Liver (tissue), 9 donors: ENCODE measurements around the gene GPR39. TPM values are rescaled to one million over a fixed set of nuclear protein-coding genes. Genes with fewer than 3 reads are reported as not detected.
"Not testable (repeated sequence)": the region's sequence is repeated elsewhere in the genome, so short reads cannot be mapped to it uniquely, and the experiment has no call there.

Experiments used
- DNase-seq: peaks from one replicate; pipeline ENCODE4 v3.0.0-alpha.2; 2017; ENCODE audit warnings: low spot score
- H3K27ac ChIP-seq, 2 donors: one replicate each; pipeline ENCODE4 v1.7.0; 2013; ENCODE audit warnings: inconsistent platforms in 2 of 2, low read length in 2 of 2, control low read depth in 1 of 2, low read depth in 1 of 2, mild to moderate bottlenecking in 1 of 2
- H3K27me3 ChIP-seq, 4 donors: one replicate each; pipeline versions ENCODE4 v1.6.1 to v1.7.0; 2013; ENCODE audit warnings: low read length in 3 of 4, inconsistent platforms in 1 of 4, mild to moderate bottlenecking in 1 of 4, moderate library complexity in 1 of 4; ENCODE audit not compliant: control insufficient read depth in 4 of 4, insufficient read depth in 4 of 4
- H3K36me3 ChIP-seq, 4 donors: one replicate each; pipeline versions ENCODE4 v1.6.1 to v1.7.0; 2013; ENCODE audit warnings: low read length in 3 of 4, mild to moderate bottlenecking in 3 of 4, low read depth in 1 of 4, moderate library complexity in 1 of 4; ENCODE audit not compliant: control insufficient read depth in 4 of 4, insufficient read depth in 3 of 4
- H3K4me1 ChIP-seq, 4 donors: one replicate each; pipeline versions ENCODE4 v1.6.1 to v1.7.0; 2013; ENCODE audit warnings: low read length in 3 of 4, mild to moderate bottlenecking in 3 of 4, moderate library complexity in 1 of 4; ENCODE audit not compliant: control insufficient read depth in 4 of 4, insufficient read depth in 4 of 4
- H3K4me3 ChIP-seq, 3 donors: one replicate each; pipeline versions ENCODE4 v1.6.1 to v1.7.0; 2013; ENCODE audit warnings: low read length in 3 of 3, control low read depth in 1 of 3, low read depth in 1 of 3, mild to moderate bottlenecking in 1 of 3
- H3K9ac ChIP-seq, 2 donors: one replicate each; pipeline ENCODE4 v1.7.0; 2013; ENCODE audit warnings: low read length in 2 of 2, mild to moderate bottlenecking in 2 of 2, moderate library complexity in 2 of 2, control low read depth in 1 of 2, low read depth in 1 of 2
- H3K9me3 ChIP-seq, 4 donors: one replicate each; pipeline versions ENCODE4 v1.6.1 to v1.7.0; 2013; ENCODE audit warnings: low read length in 3 of 4; ENCODE audit not compliant: control insufficient read depth in 4 of 4
- FOXA1 ChIP-seq: IDR thresholded peaks from 2 replicates; pipeline ENCODE4 v1.6.1; 2016; ENCODE audit warnings: antibody characterized with exemption
- GABPA ChIP-seq, 2 donors: IDR thresholded peaks in 1 of 2; conservative IDR thresholded peaks in 1 of 2; 2 replicates each; pipeline ENCODE4 v1.6.1; 2016; ENCODE audit warnings: antibody characterized with exemption in 2 of 2, mild to moderate bottlenecking in 1 of 2, moderate library complexity in 1 of 2
- HNF4A ChIP-seq, 2 donors: conservative IDR thresholded peaks; 2 replicates each; pipeline ENCODE4 v1.6.1; 2016; ENCODE audit warnings: antibody characterized with exemption in 2 of 2, mild to moderate bottlenecking in 2 of 2
- HNF4G ChIP-seq: IDR thresholded peaks from 2 replicates; pipeline ENCODE4 v1.6.1; 2016; ENCODE audit warnings: antibody characterized with exemption
- MAX ChIP-seq: IDR thresholded peaks from 2 replicates; pipeline ENCODE4 v1.6.1; 2016; ENCODE audit warnings: antibody characterized with exemption
- NR2F2 ChIP-seq: IDR thresholded peaks from 2 replicates; pipeline ENCODE4 v1.6.1; 2016; ENCODE audit warnings: antibody characterized with exemption
- RAD21 ChIP-seq, 2 donors: IDR thresholded peaks; 2 replicates each; pipeline ENCODE4 v1.6.1; 2016; ENCODE audit warnings: antibody characterized with exemption in 2 of 2, mild to moderate bottlenecking in 2 of 2
- REST ChIP-seq: IDR thresholded peaks from 2 replicates; pipeline ENCODE4 v1.6.1; 2016; ENCODE audit warnings: antibody characterized with exemption, mild to moderate bottlenecking
- RXRA ChIP-seq, 2 donors: IDR thresholded peaks; 2 replicates each; pipeline ENCODE4 v1.6.1; 2017 to 2018; ENCODE audit warnings: antibody characterized with exemption in 2 of 2, mild to moderate bottlenecking in 1 of 2
- SP1 ChIP-seq: IDR thresholded peaks from 2 replicates; pipeline ENCODE4 v1.6.1; 2018; ENCODE audit warnings: antibody characterized with exemption, mild to moderate bottlenecking
- TAF1 ChIP-seq: conservative IDR thresholded peaks from 2 replicates; pipeline ENCODE4 v1.6.1; 2016; ENCODE audit warnings: antibody characterized with exemption, mild to moderate bottlenecking
- YY1 ChIP-seq: IDR thresholded peaks from 2 replicates; pipeline ENCODE4 v1.6.1; 2016; ENCODE audit warnings: antibody characterized with exemption, mild to moderate bottlenecking
- WGBS: extraction: QIAGEN DNeasy Blood & Tissue Kit; methylation state at CpG from one replicate; pipeline ENCODE4 v1.1.7; 2013; 5-methylcytosine and 5-hydroxymethylcytosine counted together
- polyA plus RNA-seq, 2 donors: library from polyadenylated mRNA; stranded (reverse) in 1 of 2; unstranded in 1 of 2; fragments of 200-250 nt in 1 of 2; fragments of >200 nt in 1 of 2; fragmentation: Nextera tagmentation in 1 of 2; extraction: Ambion mirVana in 1 of 2; gene quantifications; one replicate each; pipeline versions ENCODE4 v1.2.1 to v1.2.3, GENCODE V29; 2013 to 2015
- total RNA-seq, 2 donors: library from RNA; depleted of rRNA; stranded (reverse); fragments of >200 nt; gene quantifications; one replicate each; pipeline ENCODE4 v1.2.3, GENCODE V29; 2014
- TF ChIP-seq, protein P1 (sequence below): IDR thresholded peaks from 2 replicates; pipeline ENCODE4 v1.6.1; 2016; ENCODE audit warnings: antibody characterized with exemption
- TF ChIP-seq, protein P2 (sequence below): fragments of 150-350 bp; IDR thresholded peaks from 2 replicates; pipeline ENCODE4 v1.5.1; 2017; ENCODE audit warnings: improper control_type of control experiment, low read depth, low read length; ENCODE audit not compliant: missing input control
- donor health status: healthy.
- donor health status: healthy.
- donor health status: healthy.
- donor health status: healthy.
- donor health status: healthy.

The GPR39 gene
- total and polyA plus RNA-seq, 4 donors = 2.2 to 13.0 (median 2.8) TPM

- TF ChIP-seq SP1 (no peak), TAF1 (no peak), FOXA1 (no peak), HNF4A (conservative IDR thresholded peaks at IDR 0.05) (no peak), HNF4G (no peak), RXRA (IDR thresholded peaks at IDR 0.05) (no peak), NR2F2 (no peak)
- H3K36me3 ChIP-seq = no peaks in the 10 kb centered on the region
- peaks cover 0 to 3% (median 0%) of the 10 kb centered on the region in 4 donors for H3K9me3 ChIP-seq
- 88% methylated on average over 7 of the region's 7 CpGs for WGBS
- no peak overlapping the region for H3K27ac ChIP-seq
- no peak overlapping the region for H3K9ac ChIP-seq
- H3K4me3 ChIP-seq = no peak overlapping the region
- no peaks in the 10 kb centered on the region for H3K27me3 ChIP-seq
- DNase-seq = no peak
- peaks cover 0 to 4% (median 0%) of the 10 kb centered on the region in 4 donors for H3K4me1 ChIP-seq
These were observed 23.7 kb upstream of the GPR39 start for GRCh38 chr2:132392879-132393278.

DNA sequence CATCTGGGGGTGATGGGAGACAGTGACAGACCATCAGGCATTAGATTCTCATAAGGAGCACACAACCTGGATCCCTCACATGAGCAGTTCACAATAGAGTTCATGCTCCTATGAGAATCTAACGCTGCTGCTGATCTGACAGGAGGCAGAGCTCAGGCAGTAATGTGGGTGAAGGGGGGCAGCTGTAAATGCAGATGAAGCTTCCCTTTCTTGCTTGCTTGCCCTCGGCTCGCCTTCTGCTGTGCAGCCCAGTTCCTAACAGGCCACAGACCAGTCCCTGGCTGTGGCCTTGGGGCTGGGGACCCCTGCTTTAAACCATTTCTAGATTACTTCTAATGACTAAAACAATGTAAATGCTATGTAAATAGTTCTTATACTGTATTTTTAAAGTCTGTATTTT lies 19.6 kb upstream of the GPR39 start:
- H3K36me3 ChIP-seq, H3K4me1 ChIP-seq, H3K4me3 ChIP-seq, DNase-seq, H3K27ac ChIP-seq, H3K9me3 ChIP-seq, H3K27me3 ChIP-seq, H3K9ac ChIP-seq: not testable (repeated sequence)
- 75% methylated on average over 3 of the region's 3 CpGs for WGBS

DNA sequence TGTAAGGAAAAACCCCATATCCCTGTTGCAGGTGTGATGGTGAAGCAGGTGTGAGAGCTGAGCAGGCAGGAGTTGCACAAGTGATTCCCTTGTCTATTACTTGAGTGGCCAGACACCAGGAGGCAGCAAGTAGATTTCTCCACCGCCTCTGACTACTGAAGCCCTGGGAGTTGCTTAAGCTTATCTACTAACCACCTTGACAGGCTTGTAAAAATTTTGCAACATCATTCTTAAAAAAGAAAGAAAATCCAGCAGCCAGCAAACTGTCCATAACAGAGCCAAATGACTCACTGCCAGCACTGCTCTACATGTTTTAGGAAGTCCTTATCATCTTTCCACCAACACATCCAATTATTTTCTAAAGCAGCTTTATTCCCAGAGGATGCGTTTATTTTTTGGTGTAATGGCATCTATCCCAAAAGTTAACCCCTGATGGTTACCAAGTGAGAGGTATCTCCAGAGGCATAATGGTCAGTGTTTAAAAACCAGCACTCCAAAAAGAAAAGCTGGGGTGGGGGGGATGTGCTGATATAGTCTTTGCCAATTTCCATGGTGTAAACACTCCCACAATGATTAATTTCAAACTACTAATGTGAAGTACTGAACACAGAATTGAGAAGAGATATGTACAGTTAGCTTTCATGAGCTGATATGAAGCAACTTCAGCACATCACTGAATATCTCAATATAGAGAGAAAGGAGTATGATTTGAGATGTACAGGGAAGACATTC lies 16.3 kb upstream of the GPR39 start:
- no peak overlapping the region for H3K27ac ChIP-seq
- H3K4me3 ChIP-seq = no peak overlapping the region
- no peaks in the 10 kb centered on the region for H3K36me3 ChIP-seq
- TF ChIP-seq MAX = no peak
- H3K9ac ChIP-seq = no peak overlapping the region
- no peaks in the 10 kb centered on the region for H3K4me1 ChIP-seq
- H3K9me3 ChIP-seq = peaks cover 0 to 3% (median 0%) of the 10 kb centered on the region in 4 donors
- H3K27me3 ChIP-seq = no peaks in the 10 kb centered on the region
- WGBS = 36% methylated on average over 2 of the region's 2 CpGs
- DNase-seq = no peak

DNA sequence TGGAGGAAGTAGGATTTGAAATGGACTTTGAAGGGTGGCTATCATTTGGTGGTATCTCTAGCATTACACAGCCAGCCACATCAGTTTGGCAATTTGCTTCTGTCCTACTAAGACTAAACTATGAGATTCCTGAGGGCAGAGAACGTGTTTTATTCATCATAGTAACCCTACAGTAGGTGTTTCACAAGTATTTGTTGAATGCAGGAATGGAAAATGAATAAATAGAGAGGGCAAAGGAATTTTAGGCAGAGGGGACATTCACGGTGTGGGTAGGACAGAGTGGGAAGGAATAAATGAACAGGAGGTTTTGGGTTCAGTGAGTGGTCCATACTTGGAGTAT lies 15.7 kb upstream of the GPR39 start:
- DNase-seq = no peak
- Histone ChIP-seq H3K4me1 (no peaks in the 10 kb centered on the region), H3K27ac (no peak overlapping the region), H3K9me3 (peaks cover 0 to 3% (median 0%) of the 10 kb centered on the region in 4 donors), H3K36me3 (no peaks in the 10 kb centered on the region), H3K9ac (no peak overlapping the region), H3K27me3 (no peaks in the 10 kb centered on the region), H3K4me3 (no peak overlapping the region)
- no peak for TF ChIP-seq GABPA (IDR thresholded peaks at IDR 0.05 in 1 of 2, conservative IDR thresholded peaks at IDR 0.05 in 1 of 2)
- TF ChIP-seq FOXA1 = no peak
- TF ChIP-seq, protein P1, sequence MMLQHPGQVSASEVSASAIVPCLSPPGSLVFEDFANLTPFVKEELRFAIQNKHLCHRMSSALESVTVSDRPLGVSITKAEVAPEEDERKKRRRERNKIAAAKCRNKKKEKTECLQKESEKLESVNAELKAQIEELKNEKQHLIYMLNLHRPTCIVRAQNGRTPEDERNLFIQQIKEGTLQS = no peak
- no peak for TF ChIP-seq RAD21 (IDR thresholded peaks at IDR 0.05)
- TF ChIP-seq HNF4A (conservative IDR thresholded peaks at IDR 0.05) = no peak
- no peak for TF ChIP-seq REST
- no peak for TF ChIP-seq NR2F2
- no peak for TF ChIP-seq YY1
- no peak for TF ChIP-seq MAX
- TF ChIP-seq, protein P2, sequence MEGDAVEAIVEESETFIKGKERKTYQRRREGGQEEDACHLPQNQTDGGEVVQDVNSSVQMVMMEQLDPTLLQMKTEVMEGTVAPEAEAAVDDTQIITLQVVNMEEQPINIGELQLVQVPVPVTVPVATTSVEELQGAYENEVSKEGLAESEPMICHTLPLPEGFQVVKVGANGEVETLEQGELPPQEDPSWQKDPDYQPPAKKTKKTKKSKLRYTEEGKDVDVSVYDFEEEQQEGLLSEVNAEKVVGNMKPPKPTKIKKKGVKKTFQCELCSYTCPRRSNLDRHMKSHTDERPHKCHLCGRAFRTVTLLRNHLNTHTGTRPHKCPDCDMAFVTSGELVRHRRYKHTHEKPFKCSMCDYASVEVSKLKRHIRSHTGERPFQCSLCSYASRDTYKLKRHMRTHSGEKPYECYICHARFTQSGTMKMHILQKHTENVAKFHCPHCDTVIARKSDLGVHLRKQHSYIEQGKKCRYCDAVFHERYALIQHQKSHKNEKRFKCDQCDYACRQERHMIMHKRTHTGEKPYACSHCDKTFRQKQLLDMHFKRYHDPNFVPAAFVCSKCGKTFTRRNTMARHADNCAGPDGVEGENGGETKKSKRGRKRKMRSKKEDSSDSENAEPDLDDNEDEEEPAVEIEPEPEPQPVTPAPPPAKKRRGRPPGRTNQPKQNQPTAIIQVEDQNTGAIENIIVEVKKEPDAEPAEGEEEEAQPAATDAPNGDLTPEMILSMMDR = no peak
- TF ChIP-seq RXRA (IDR thresholded peaks at IDR 0.05) = no peak
- 77% methylated on average over 2 of the region's 2 CpGs for WGBS
